EH (cell line): ENCODE results near the gene KEAP1.

Experiments used
- DNase-seq: peaks from one replicate; pipeline ENCODE4 v3.0.0-alpha.2; 2015; ENCODE audit warnings: low read depth

Gene KEAP1

DNA sequence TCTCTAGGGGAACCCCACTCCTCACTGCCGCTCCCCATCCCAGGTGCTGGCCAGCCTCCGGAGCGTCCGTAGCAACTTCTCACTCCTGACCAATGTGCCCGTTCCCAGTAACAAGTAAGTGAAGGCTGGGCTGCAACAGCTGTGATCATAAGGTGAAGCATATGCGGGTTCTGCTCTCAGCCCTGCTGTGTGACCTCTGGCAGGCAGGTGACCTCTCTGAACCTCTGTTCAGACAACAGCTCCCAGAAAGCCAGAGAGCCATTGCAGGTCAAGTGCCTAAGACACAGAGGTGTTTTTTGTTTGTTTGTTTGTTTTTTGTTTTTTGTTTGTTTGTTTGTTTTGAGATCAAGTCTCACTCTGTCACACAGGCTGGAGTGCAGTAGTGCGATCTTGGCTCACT, 54.1 kb downstream of the KEAP1 start:
- no peak for DNase-seq

DNA sequence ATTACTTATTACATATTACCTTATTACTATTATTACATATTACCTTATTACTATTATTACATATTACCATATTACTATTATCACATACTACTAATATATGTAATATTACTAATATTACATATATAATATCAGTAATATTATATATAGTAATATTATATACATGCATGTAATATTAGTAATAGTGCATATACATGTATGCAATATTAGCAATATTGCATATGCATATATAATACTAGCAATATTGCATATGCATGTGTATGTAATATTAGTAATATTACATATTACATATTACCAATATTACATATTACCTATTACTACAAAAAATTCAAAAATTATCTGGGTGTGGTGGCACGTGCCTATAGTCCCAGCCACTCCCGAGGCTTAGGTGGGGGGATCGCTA, 60.5 kb downstream of the KEAP1 start:
- no peak for DNase-seq

DNA sequence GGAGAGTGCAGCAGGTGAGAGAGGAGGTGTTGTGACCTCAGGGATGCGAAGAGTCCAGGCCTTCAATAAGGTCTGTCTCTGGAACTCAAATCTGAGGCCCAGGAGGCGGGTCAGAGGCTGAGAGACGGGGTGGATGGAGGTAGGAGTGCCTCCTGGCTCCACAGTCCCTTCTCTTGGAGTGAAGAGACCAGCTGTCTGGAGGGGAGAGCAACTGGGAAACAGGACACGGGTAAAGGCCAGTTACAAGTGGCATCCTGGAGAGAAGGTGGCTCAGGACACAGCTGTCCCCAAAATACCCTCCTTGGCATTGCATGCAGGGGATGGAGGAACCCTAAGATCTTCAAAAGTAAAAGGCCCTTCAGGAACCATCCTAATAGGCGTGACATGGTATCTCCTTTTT, 63.6 kb downstream of the KEAP1 start:
- DNase-seq: no peak
